Vagina (tissue), 2 donors: ENCODE measurements around the gene LRRC4C. TPM values are rescaled to one million over a fixed set of nuclear protein-coding genes. Genes with fewer than 3 reads are reported as not detected.
"Not testable (repeated sequence)": the region's sequence is repeated elsewhere in the genome, so short reads cannot be mapped to it uniquely, and the experiment has no call there.

Experiments
- DNase-seq, 2 donors: peaks; one replicate each; pipeline ENCODE4 v3.0.0-alpha.2; 2017; ENCODE audit errors: extremely low spot score in 2 of 2
- H3K27ac ChIP-seq: fragments of 200-600 bp; sonication (generic); one replicate; pipeline ENCODE4 v1.5.1; 2019
- H3K27me3 ChIP-seq: fragments of 200-600 bp; sonication (generic); one replicate; pipeline ENCODE4 v1.5.1; 2019
- H3K36me3 ChIP-seq, 2 donors: fragments of 200-600 bp; sonication (generic); one replicate each; pipeline ENCODE4 v1.5.1; 2017 to 2019
- H3K4me1 ChIP-seq: fragments of 200-600 bp; sonication (generic); one replicate; pipeline ENCODE4 v1.5.1; 2019
- H3K4me3 ChIP-seq, 2 donors: fragments of 200-600 bp; sonication (generic); 1 replicate in 1 of 2; 2 replicates in 1 of 2; pipeline ENCODE4 v1.5.1; 2016 to 2019
- H3K9me3 ChIP-seq: fragments of 200-600 bp; sonication (generic); one replicate; pipeline ENCODE4 v1.5.1; 2019
- POLR2A ChIP-seq, 2 donors: fragments of 450-650 bp; IDR thresholded peaks; one replicate each; pipeline ENCODE4 v1.6.1; 2017; ENCODE audit warnings: antibody characterized with exemption in 2 of 2, mild to moderate bottlenecking in 2 of 2, moderate library complexity in 2 of 2
- POLR2AphosphoS5 ChIP-seq, 2 donors: sonication (generic); formaldehyde crosslinking; IDR thresholded peaks; one replicate each; pipeline ENCODE4 v1.9.0; 2017; ENCODE audit warnings: antibody characterized with exemption in 2 of 2, mild to moderate bottlenecking in 2 of 2, low read depth in 1 of 2; ENCODE audit not compliant: insufficient read depth in 1 of 2
- intact Hi-C: fragments of 100-400 bp; cut with DNase I; formaldehyde crosslinking; loops from one replicate; pipeline ENCODE4 v1.15.1; 2023
- total RNA-seq: library from RNA; depleted of rRNA; stranded (reverse); fragments of >200 nt; gene quantifications from one replicate; pipeline ENCODE4 v1.2.3, GENCODE V29; 2016
- TF ChIP-seq, protein P1 (sequence below), 3 experiments: fragments of 450-650 bp in 2 of 3; fragments of 200-600 bp in 1 of 3; sonication (generic) in 1 of 3; IDR thresholded peaks; one replicate each; pipeline ENCODE4 v1.5.1; 2017 to 2019; ENCODE audit warnings: antibody characterized with exemption in 3 of 3, mild to moderate bottlenecking in 2 of 3, moderate library complexity in 2 of 3

Gene LRRC4C
- total RNA-seq, 1 donor from 2014 or later: 5.6 TPM

DNA sequence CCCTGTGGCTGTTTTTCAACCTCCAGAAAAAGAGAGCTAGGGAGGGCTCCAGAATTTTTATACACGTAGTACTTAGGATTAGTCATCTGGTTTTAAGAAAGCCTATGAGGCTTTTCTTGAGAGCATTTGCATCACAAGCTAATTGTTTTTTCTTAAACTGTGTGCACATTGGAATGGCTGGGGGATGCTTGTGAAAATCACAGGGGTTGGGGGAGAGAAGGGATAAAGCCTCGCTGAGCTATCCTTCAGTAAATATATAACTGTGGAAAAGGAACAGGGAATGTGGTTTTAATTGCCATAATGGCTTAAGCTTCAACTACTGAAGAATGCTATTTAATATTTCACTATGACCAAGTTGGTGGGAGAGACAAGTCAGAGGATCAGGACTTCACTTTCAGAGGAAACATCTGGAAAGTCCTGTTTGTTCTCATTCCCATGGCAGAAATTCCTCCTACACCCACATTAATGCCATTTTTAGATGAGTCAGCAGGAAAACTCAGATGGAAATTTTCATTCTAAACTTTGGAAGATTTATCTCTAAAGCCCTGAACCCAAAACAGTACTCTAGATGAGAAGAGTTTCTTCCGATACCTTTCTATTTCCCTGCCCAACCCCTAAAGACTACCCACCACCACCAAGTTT lies 591.3 kb downstream of the LRRC4C start:
- no peak for TF ChIP-seq POLR2A (IDR thresholded peaks at IDR 0.05)
- TF ChIP-seq POLR2AphosphoS5 (IDR thresholded peaks at IDR 0.05; ENCODE audit: insufficient read depth in 1 of 2, low read depth in 1 of 2): no peak
- TF ChIP-seq, protein P1, sequence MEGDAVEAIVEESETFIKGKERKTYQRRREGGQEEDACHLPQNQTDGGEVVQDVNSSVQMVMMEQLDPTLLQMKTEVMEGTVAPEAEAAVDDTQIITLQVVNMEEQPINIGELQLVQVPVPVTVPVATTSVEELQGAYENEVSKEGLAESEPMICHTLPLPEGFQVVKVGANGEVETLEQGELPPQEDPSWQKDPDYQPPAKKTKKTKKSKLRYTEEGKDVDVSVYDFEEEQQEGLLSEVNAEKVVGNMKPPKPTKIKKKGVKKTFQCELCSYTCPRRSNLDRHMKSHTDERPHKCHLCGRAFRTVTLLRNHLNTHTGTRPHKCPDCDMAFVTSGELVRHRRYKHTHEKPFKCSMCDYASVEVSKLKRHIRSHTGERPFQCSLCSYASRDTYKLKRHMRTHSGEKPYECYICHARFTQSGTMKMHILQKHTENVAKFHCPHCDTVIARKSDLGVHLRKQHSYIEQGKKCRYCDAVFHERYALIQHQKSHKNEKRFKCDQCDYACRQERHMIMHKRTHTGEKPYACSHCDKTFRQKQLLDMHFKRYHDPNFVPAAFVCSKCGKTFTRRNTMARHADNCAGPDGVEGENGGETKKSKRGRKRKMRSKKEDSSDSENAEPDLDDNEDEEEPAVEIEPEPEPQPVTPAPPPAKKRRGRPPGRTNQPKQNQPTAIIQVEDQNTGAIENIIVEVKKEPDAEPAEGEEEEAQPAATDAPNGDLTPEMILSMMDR (IDR thresholded peaks at IDR 0.05): no peak
- DNase-seq: no peak
- Histone ChIP-seq H3K9me3 (no peaks in the 10 kb centered on the region), H3K4me1 (no peaks in the 10 kb centered on the region), H3K27ac (no peak overlapping the region), H3K36me3 (no peaks in the 10 kb centered on the region), H3K27me3 (no peaks in the 10 kb centered on the region), H3K4me3 (no peak overlapping the region)
- intact Hi-C loops: no loop called here

DNA sequence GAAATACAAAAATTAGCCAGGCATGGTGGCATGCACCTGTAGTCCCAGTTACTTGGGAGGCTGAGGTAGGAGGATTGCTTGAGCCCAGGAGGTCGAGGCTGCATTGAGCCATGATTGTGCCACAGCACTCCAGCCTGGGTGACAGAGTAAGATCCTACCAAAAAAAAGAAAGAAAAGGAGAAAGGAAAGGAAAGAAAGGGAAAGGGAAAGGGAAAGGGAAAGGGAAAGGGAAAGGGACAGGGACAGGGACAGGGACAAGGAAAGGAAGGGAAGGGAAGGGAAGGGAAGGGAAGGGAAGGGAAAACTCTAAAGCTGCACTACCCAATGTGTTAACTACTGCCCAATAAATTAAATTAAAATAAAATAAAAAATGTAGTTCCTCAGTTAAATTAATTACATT lies 601.7 kb downstream of the LRRC4C start:
- H3K27ac ChIP-seq, H3K27me3 ChIP-seq, DNase-seq, H3K36me3 ChIP-seq, H3K9me3 ChIP-seq, H3K4me1 ChIP-seq, H3K4me3 ChIP-seq, intact Hi-C loops: not testable (repeated sequence)

DNA sequence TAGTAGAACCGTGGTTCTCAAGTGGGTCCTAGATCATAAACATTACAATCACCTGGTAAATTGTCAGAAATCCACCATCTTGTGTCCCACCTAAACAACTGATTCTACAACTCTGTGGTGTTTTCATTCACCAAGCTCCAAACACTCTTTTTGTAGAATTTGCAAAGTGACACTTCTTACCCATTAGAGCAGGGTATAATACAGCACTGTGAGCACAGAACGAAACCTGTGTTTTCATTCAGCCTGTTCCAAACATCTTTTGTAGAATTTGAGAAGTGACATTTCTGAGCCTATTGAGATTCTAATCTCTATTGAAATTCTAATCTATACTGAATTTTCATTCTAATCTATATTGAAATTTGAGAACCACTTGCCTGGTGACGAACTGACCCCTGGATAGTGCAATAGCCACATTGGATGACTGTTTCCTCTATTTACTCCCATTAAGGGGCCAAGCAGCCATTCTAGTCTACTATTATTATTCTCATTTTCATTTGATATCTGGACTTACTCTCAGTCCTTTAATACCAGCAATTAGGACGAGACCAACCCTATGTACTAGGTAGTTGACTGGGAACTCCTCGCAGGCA lies 616.6 kb downstream of the LRRC4C start:
- Histone ChIP-seq H3K27me3 (no peaks in the 10 kb centered on the region), H3K4me1 (no peaks in the 10 kb centered on the region), H3K9me3 (no peaks in the 10 kb centered on the region), H3K36me3 (no peaks in the 10 kb centered on the region), H3K27ac (no peak overlapping the region), H3K4me3 (no peak overlapping the region)
- intact Hi-C loops: no loop called here
- no peak for DNase-seq
- TF ChIP-seq POLR2A (IDR thresholded peaks at IDR 0.05): no peak
- TF ChIP-seq, protein P1 (IDR thresholded peaks at IDR 0.05): no peak
- TF ChIP-seq POLR2AphosphoS5 (IDR thresholded peaks at IDR 0.05; ENCODE audit: insufficient read depth in 1 of 2, low read depth in 1 of 2): no peak

DNA sequence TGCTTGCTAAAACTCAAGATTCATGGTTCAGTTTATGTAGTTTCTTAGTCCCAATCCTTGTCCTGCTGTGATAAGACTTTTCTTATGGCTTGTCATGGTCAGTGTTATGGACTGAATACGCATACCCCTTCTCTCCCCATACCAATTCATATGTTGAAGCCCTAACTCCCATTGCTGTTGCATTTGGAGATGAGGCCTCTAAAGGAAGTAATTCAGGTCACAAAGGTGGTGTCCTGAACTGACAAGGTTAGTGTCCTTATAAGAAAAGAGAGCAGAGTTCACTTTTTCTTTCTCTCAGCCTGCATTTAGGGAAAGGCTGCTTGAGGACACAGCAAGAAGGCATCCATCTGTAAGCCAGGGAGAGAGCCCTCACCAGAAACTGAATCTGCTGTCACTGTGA lies 618.2 kb downstream of the LRRC4C start:
- Histone ChIP-seq H3K27ac (no peak overlapping the region), H3K4me3 (no peak overlapping the region), H3K4me1 (no peaks in the 10 kb centered on the region), H3K9me3 (no peaks in the 10 kb centered on the region), H3K27me3 (no peaks in the 10 kb centered on the region), H3K36me3 (no peaks in the 10 kb centered on the region)
- TF ChIP-seq, protein P1 (IDR thresholded peaks at IDR 0.05): no peak
- TF ChIP-seq POLR2A (IDR thresholded peaks at IDR 0.05) (no peak), POLR2AphosphoS5 (IDR thresholded peaks at IDR 0.05; ENCODE audit: insufficient read depth in 1 of 2, low read depth in 1 of 2) (no peak)
- intact Hi-C loops: no loop called here
- no peak for DNase-seq

DNA sequence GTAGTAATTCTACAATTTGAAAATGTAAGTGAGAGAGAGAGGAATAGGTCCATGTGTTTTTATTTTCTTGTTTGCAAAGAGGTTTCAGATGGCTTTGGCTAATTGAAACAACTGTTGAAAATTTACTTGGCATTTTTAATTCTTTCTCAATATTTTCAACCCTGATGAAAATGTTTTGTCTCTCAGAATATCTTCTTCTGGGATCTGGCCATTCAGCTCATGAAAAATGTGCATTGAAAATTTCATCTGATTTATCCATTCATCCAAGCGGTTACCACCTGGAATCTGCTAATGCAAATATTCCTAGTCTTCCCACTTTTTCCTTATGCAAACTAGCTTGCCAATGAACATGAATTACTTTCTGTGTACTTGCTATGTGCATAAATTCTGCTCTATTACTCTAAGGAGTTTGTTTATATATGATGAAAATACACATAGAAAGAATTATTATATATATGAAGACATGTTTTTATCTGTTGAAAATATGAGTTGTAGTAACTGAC lies 621.2 kb downstream of the LRRC4C start:
- Histone ChIP-seq H3K36me3 (no peaks in the 10 kb centered on the region), H3K9me3 (no peaks in the 10 kb centered on the region), H3K27me3 (no peaks in the 10 kb centered on the region), H3K4me3 (no peak overlapping the region), H3K4me1 (no peaks in the 10 kb centered on the region), H3K27ac (no peak overlapping the region)
- TF ChIP-seq POLR2A (IDR thresholded peaks at IDR 0.05): no peak
- TF ChIP-seq POLR2AphosphoS5 (IDR thresholded peaks at IDR 0.05; ENCODE audit: insufficient read depth in 1 of 2, low read depth in 1 of 2): no peak
- TF ChIP-seq, protein P1 (IDR thresholded peaks at IDR 0.05): no peak
- intact Hi-C loops: no loop called here
- no peak for DNase-seq
